Occipital lobe (tissue), 2 donors: ENCODE results near the gene GRK7. TPM values are rescaled to one million over a fixed set of nuclear protein-coding genes. Genes with fewer than 3 reads are reported as not detected.
A peak's percentile ranks its signal among the peaks of the same experiment; 100 is the strongest.

Experiments used
- DNase-seq: peaks from one replicate; lab custom pipeline; 2025; lab: John Stamatoyannopoulos, UW
- total RNA-seq: library from RNA; depleted of rRNA; stranded (reverse); fragments of >200 nt; gene quantifications from one replicate; pipeline ENCODE4 v1.2.3, GENCODE V29; 2014

GRK7 gene
- not detected for total RNA-seq

GRCh38 chr3:141763088-141763750 lies at the start of gene GRK7:
Gene GRK7, plus strand, starts transcription at chr3:141763408. Its CDS starts 14,877 bp downstream, at chr3:141778285.
- DNase-seq: no peak

- no peak for DNase-seq
Measured at GRCh38 chr3:141714671-141715070, 48.5 kb upstream of the GRK7 start.

- DNase-seq: no peak
Measured at GRCh38 chr3:141722081-141722480, 41.1 kb upstream of the GRK7 start.

- DNase-seq: no peak
Measured at GRCh38 chr3:141722648-141723047, 40.6 kb upstream of the GRK7 start.

- no peak for DNase-seq
Measured at GRCh38 chr3:141723255-141723654, 40.0 kb upstream of the GRK7 start.

- no peak for DNase-seq
Measured at GRCh38 chr3:141724186-141724585, 39.0 kb upstream of the GRK7 start.

GRCh38 chr3:141725036-141725435 lies 38.2 kb upstream of the GRK7 start:
- DNase-seq: no peak

- no peak for DNase-seq
Measured at GRCh38 chr3:141726483-141726882, 36.7 kb upstream of the GRK7 start.

- no peak for DNase-seq
Measured at GRCh38 chr3:141728355-141728892, 34.8 kb upstream of the GRK7 start.

- DNase-seq: no peak
Measured at GRCh38 chr3:141729240-141729639, 34.0 kb upstream of the GRK7 start.

GRCh38 chr3:141735176-141735575 lies 28.0 kb upstream of the GRK7 start:
- no peak for DNase-seq

GRCh38 chr3:141735770-141736465 lies 27.3 kb upstream of the GRK7 start:
- no peak for DNase-seq

- no peak for DNase-seq
Measured at GRCh38 chr3:141737093-141737492, 26.1 kb upstream of the GRK7 start.

GRCh38 chr3:141737678-141738021 lies 25.6 kb upstream of the GRK7 start:
- no peak for DNase-seq

- DNase-seq: peak; percentile 92
Measured at GRCh38 chr3:141738022-141738890, 25.0 kb upstream of the GRK7 start, which contains the start of gene RNF7. Gene RNF7, plus strand, starts transcription at chr3:141738298. Its CDS starts 44 bp downstream, at chr3:141738342.

GRCh38 chr3:141738891-141739363 lies 24.3 kb upstream of the GRK7 start:
- DNase-seq: no peak

GRCh38 chr3:141739731-141740130 lies 23.5 kb upstream of the GRK7 start:
- no peak for DNase-seq

GRCh38 chr3:141740349-141740748 lies 22.9 kb upstream of the GRK7 start:
- DNase-seq: no peak

- DNase-seq: no peak
Measured at GRCh38 chr3:141743305-141743704, 19.9 kb upstream of the GRK7 start.

- no peak for DNase-seq
Measured at GRCh38 chr3:141746962-141747361, 16.2 kb upstream of the GRK7 start.

GRCh38 chr3:141753399-141753798 lies 9.8 kb upstream of the GRK7 start:
- no peak for DNase-seq

- DNase-seq: no peak
Measured at GRCh38 chr3:141754032-141754431, 9.2 kb upstream of the GRK7 start.
